ES-I3 (cell line): ENCODE data around the gene CANT1.

Experiments
- H3K36me3 ChIP-seq: 2 replicates; pipeline ENCODE4 v1.6.1; 2013; ENCODE audit warnings: mild to moderate bottlenecking, low read length, control low read depth, moderate library complexity; ENCODE audit not compliant: insufficient read depth
- H3K4me1 ChIP-seq: 2 replicates; pipeline ENCODE4 v1.6.1; 2013; ENCODE audit warnings: mild to moderate bottlenecking, control low read depth, low read length; ENCODE audit not compliant: insufficient read depth
- H3K9ac ChIP-seq: 2 replicates; pipeline ENCODE4 v1.6.1; 2013; ENCODE audit warnings: low read depth, mild to moderate bottlenecking, low read length, moderate library complexity
- H3K9me3 ChIP-seq: 2 replicates; pipeline ENCODE4 v1.6.1; 2013; ENCODE audit warnings: mild to moderate bottlenecking, low read length, moderate library complexity; ENCODE audit not compliant: control insufficient read depth, insufficient read depth

Gene CANT1

DNA sequence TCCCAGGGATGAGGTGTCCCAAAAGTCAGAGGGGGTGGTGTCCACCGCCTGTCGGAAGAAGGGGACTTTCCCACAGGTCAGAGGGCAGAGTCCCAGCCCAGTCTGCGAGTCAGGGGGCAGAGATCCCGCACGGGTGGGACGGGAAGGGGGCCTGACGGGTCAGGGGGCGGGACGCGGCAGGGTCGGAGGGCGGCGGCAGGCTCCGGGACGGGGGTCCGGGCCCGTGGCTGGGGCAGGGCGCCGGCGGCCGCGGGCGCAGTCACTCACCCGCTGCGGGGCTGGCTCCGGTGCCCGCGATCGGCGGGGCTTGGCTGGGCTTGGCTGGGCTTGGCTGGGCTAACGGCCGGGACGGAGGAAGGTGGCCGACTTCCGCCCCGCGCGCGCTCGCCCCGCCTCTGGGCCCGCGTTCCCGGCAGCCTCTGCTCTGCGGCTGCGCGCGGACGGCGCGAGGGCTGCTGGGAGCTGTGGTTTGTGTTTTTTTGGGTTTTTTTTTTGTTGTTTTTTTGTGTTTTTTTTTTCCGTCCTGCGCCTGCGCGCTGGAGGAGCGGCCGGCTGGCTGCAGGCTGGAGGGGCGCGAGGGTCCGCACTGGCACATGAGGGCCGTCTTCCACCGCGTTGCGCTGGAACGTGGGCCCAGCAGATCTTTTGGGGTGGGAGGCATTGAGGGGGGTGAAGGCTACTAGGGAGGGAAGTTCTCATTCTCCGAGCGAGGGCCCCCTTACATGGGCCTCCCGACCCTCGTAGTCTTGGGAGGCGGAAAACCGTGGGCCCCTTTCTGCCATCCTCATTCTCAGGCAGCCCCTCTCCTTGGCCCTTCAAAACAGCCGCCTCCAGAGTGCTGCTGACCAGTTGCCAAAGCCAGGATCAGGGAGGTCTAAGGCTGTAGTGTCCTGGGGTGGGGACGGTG lies at the start of gene CANT1:
TSS of gene CANT1 (minus strand) at position 368 of the 907 bp plus-strand sequence. CDS start 12,142 bp downstream, outside the sequence.
- peak within 1 kb of the TSS; percentile 92 for H3K9ac ChIP-seq
- H3K36me3 ChIP-seq = no peaks in the 10 kb centered on the region
- H3K9me3 ChIP-seq = peaks cover 12% of the 10 kb centered on the region
- H3K4me1 ChIP-seq = no peaks in the 10 kb centered on the region

DNA sequence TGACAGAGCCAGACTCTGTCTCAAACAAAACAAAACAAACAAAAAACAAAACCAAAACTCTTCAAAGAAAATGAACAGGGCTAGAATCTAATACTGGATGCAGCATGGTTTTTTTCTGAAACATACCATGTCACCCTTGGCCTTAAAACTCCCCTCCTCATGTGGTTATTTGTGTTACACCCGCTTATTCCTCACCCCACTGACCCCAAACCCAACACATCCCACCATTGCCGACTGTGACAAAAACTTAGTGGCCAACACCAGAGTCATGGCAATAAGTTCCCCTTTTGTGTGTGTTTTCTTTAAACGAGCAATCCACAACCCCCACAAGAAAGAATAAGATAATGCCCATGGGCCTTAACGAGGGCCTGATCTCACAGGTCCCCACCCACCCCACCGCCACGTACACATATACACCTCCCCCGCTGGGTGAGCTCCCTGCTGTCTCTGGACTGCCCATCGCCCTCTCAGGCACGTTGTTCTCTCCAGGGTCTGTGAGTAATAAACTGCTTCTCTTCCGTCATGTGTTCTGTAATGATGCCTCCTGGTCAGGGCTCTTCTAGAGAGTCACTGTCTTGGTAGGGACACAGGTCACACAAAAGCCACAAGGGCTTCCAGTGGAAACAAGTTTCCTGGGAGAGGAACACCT lies 48.3 kb upstream of the CANT1 start:
- Histone ChIP-seq H3K9ac (no peak overlapping the region), H3K36me3 (no peaks in the 10 kb centered on the region), H3K9me3 (peaks cover 9% of the 10 kb centered on the region; the same call in 1 of the 2 replicates)

DNA sequence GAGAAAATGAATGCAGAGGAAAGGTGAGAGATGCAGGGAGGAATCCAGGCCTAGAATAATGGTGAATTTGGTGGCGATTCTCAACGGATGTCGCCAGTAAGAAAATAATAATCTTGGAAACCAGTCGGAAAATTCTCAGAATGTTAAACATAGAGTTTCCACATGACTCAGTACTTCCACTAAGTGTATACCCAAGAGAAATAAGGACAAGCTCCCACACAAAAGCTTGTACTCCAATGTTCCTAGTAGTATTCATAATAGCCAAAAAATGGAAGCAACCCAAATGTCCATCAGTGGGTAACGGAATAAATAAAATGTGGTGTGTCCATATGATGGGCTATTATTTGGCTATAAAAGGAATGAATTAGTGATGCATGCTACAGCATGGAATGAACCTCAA lies 45.6 kb upstream of the CANT1 start:
- H3K4me1 ChIP-seq = no peaks in the 10 kb centered on the region

More for the DNA sequence above, 48.3 kb upstream of the CANT1 start:
- H3K4me1 ChIP-seq = no peaks in the 10 kb centered on the region

DNA sequence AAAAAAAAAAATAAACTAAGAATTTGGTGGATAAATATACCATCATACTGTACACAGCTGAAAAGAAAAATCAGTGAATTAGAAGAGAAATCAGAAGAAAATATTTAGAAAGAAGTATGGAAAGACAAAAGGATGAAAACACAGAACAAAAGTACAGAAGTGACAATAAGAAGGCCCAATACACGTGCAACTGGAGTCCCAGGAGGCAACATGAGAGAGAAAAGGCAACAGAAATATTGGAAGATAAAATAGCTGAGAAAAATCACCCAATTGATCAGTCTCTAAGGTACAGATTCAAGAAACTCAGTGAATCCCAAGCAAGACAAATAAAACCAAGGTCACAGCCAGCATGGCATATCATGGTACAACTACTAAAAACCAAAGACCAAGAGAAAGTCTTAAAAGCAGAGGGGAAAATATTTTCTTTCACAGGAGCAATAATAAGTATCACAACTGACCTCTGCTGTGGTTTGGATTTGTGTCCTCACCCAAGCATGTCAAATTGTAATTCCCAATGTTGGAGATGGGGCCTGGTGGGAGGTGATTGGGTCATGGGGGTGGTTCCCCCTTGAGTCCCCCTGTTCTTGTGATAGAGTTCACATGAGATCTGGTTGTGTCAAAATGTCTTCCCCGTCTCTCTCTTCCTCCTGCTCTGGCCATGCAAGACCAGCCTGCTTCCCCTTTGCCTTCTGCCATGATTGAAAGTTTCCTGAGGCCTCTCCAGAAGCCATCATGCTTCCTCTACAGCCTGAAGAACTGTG lies 44.8 kb upstream of the CANT1 start:
- no peaks in the 10 kb centered on the region for H3K36me3 ChIP-seq
- H3K9ac ChIP-seq = no peak overlapping the region
- peaks cover 9% of the 10 kb centered on the region for H3K9me3 ChIP-seq
- no peaks in the 10 kb centered on the region for H3K4me1 ChIP-seq

More for the DNA sequence above, 45.6 kb upstream of the CANT1 start:
- Histone ChIP-seq H3K36me3 (no peaks in the 10 kb centered on the region), H3K9ac (no peak overlapping the region), H3K9me3 (peaks cover 9% of the 10 kb centered on the region)

DNA sequence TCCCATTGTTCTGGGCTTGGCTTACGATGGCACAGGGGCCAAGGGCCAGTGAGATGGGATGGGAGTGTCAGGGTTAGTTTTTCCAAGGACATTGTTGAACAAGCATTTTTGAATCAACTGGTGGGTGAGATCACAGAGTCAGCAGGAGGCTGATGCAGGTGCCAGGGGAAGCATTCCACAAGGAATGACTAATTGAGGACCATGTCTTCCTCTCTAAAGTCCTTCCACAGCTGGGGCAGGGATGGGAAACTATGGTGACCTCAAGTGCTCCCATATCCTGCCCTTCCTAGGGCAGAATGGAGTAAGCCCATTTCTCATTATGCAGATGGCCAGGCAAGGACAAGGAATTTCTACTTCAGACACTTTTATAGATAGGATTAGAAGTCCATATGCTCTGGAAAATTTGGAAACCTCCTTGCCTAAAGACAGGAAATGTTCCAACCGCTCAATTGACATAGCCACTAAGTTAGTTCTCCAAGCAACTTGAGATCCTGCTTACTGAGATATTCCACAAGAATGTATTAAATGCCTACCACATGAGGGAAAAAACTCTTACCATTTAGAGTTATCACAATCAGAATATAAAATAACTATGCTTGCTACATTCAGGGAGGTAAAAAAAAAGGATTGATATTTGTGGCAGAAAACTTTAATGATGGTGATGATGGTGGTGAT lies 43.8 kb upstream of the CANT1 start:
- Histone ChIP-seq H3K9me3 (peaks cover 9% of the 10 kb centered on the region), H3K4me1 (no peaks in the 10 kb centered on the region), H3K9ac (no peak overlapping the region), H3K36me3 (no peaks in the 10 kb centered on the region)

DNA sequence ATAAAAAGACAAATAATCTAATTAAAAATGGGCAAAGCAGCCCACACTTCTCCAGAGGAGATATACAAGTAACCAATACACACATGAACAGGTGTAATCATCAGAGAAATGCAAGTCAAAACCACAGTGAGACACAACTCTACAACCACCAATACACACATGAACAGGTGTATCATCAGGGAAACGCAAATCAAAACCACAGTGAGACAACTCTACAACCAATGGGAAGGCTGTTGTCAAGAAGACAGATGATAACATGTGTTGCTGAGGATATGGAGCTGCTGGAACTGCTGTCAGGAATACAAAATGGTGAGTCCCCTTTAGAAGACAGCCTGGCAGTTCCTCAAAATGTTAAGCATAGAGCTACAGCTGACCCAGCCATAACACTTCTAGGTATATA lies 42.6 kb upstream of the CANT1 start:
- H3K9ac ChIP-seq = no peak overlapping the region
- H3K4me1 ChIP-seq = no peaks in the 10 kb centered on the region
- H3K36me3 ChIP-seq = no peaks in the 10 kb centered on the region
- H3K9me3 ChIP-seq = peaks cover 9% of the 10 kb centered on the region

DNA sequence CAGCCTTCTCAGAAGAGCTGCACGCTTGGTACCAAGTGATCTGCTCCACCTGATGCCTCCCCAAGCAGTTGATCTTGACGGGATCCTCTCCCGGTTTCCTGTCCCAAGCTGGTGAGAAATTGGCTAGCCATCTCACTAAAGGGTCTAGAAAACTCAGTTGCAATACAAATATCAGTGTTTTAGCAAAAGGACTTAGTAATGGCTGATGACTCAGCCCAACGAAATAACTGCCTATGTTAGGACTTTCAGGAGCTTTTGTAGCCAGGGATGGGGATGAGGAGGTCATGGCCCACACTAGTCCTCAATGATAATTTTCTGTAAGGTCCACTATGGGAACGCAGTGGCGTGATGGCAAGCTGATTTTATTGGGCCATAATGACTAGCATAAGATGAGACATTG lies 41.7 kb upstream of the CANT1 start:
- H3K9ac ChIP-seq = no peak overlapping the region

DNA sequence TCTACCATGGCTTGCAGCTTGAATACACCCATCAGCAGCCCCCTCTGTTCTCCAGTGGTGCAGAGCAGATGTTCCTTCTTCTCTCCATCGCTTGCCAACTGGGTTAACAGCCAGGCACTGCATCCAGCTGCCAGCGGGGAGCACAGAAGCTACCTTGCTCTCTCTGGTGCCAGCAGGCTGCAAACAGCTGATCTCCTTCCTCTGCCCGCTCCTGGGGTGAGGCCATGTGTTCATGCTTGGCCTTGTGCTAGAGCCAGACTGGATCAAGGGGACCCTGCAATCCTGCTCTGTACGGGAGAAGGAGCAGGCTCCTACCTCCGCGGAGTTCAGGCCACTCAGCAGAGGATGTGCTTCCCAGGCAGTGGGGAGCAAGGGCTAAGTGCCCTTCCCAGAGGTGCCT lies 41.0 kb upstream of the CANT1 start:
- H3K9ac ChIP-seq = no peak overlapping the region
- H3K4me1 ChIP-seq = peaks cover 4% of the 10 kb centered on the region; the same call in 1 of the 2 replicates
- peaks cover 9% of the 10 kb centered on the region for H3K9me3 ChIP-seq
- H3K36me3 ChIP-seq = no peaks in the 10 kb centered on the region

More for the DNA sequence above, 41.7 kb upstream of the CANT1 start:
- 0 out of 2 replicates have a peak, but pooled peaks cover 1% of the 10 kb centered on the region for H3K4me1 ChIP-seq
- peaks cover 9% of the 10 kb centered on the region for H3K9me3 ChIP-seq
- no peaks in the 10 kb centered on the region for H3K36me3 ChIP-seq

DNA sequence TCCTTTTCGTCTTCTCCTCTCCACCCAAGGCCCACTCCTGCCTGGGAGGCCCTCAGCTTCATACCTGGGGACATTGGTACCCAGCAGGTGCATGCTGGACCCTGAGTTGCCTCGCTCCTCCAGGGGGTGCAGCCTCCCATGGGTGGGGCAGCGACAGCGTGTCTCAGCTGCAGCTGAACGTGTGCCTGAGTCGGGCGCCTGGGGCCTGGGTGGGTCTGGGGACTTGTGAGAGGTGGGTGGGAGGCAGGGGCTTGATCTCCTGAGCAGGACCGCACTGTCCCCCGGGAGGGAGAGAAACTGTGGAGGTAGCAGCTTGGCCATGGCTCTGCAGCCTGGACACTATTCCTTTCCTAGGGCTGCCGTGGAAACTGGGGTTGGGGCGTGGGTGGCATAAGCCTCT lies 40.3 kb upstream of the CANT1 start:
- Histone ChIP-seq H3K4me1 (peaks cover 4% of the 10 kb centered on the region; the same call in 1 of the 2 replicates), H3K9me3 (peaks cover 6% of the 10 kb centered on the region), H3K36me3 (no peaks in the 10 kb centered on the region), H3K9ac (no peak overlapping the region)

DNA sequence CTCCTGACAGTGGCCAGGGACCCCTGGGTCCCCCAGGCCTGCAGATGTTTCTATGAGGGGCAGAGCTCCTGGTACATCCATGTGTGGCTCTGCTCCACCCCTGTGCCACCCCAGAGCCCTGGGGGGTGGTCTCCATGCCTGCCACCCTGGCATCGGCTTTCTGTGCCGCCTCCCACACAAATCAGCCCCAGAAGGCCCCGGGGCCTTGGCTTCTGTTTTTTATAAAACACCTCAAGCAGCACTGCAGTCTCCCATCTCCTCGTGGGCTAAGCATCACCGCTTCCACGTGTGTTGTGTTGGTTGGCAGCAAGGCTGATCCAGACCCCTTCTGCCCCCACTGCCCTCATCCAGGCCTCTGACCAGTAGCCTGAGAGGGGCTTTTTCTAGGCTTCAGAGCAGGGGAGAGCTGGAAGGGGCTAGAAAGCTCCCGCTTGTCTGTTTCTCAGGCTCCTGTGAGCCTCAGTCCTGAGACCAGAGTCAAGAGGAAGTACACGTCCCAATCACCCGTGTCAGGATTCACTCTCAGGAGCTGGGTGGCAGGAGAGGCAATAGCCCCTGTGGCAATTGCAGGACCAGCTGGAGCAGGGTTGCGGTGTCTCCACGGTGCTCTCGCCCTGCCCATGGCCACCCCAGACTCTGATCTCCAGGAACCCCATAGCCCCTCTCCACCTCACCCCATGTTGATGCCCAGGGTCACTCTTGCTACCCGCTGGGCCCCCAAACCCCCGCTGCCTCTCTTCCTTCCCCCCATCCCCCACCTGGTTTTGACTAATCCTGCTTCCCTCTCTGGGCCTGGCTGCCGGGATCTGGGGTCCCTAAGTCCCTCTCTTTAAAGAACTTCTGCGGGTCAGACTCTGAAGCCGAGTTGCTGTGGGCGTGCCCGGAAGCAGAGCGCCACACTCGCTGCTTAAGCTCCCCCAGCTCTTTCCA lies 39.5 kb upstream of the CANT1 start:
- peaks cover under 1% of the 10 kb centered on the region for H3K9me3 ChIP-seq
- no peaks in the 10 kb centered on the region for H3K36me3 ChIP-seq
- peaks cover 4% of the 10 kb centered on the region; the same call in 1 of the 2 replicates for H3K4me1 ChIP-seq
- no peak overlapping the region for H3K9ac ChIP-seq

DNA sequence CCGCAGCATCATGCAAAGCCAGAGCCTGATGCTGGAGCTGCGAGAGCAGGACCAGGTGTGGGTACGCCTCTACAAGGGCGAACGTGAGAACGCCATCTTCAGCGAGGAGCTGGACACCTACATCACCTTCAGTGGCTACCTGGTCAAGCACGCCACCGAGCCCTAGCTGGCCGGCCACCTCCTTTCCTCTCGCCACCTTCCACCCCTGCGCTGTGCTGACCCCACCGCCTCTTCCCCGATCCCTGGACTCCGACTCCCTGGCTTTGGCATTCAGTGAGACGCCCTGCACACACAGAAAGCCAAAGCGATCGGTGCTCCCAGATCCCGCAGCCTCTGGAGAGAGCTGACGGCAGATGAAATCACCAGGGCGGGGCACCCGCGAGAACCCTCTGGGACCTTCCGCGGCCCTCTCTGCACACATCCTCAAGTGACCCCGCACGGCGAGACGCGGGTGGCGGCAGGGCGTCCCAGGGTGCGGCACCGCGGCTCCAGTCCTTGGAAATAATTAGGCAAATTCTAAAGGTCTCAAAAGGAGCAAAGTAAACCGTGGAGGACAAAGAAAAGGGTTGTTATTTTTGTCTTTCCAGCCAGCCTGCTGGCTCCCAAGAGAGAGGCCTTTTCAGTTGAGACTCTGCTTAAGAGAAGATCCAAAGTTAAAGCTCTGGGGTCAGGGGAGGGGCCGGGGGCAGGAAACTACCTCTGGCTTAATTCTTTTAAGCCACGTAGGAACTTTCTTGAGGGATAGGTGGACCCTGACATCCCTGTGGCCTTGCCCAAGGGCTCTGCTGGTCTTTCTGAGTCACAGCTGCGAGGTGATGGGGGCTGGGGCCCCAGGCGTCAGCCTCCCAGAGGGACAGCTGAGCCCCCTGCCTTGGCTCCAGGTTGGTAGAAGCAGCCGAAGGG lies 38.6 kb upstream of the CANT1 start:
- H3K4me1 ChIP-seq = peaks cover 4% of the 10 kb centered on the region; the same call in 1 of the 2 replicates
- no peak overlapping the region for H3K9ac ChIP-seq
- no peaks in the 10 kb centered on the region; the same call in 1 of the 2 replicates for H3K9me3 ChIP-seq
- H3K36me3 ChIP-seq = no peaks in the 10 kb centered on the region

DNA sequence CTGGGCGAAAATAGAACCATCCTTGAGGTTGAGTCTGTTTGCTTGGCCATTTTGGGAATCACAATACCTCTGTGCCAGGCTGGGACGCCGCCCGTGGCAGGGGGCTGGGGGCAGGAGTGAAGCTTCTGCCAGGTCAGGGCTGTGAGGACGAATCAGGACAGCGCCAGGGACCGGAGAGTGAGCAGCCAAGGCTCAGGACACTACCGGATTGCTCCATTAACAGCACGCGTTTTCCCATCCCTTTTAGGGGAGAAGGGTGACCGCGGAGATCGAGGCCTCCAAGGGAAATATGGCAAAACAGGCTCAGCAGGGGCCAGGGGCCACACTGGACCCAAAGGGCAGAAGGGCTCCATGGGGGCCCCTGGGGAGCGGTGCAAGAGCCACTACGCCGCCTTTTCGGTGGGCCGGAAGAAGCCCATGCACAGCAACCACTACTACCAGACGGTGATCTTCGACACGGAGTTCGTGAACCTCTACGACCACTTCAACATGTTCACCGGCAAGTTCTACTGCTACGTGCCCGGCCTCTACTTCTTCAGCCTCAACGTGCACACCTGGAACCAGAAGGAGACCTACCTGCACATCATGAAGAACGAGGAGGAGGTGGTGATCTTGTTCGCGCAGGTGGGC lies 37.8 kb upstream of the CANT1 start:
- H3K4me1 ChIP-seq = peaks cover 4% of the 10 kb centered on the region; the same call in 1 of the 2 replicates
- no peaks in the 10 kb centered on the region; the same call in 1 of the 2 replicates for H3K9me3 ChIP-seq
- no peak overlapping the region for H3K9ac ChIP-seq
- H3K36me3 ChIP-seq = no peaks in the 10 kb centered on the region
